Left kidney (tissue), 8 donors: ENCODE measurements around the gene LRRC10. TPM values are rescaled to one million over a fixed set of nuclear protein-coding genes. Genes with fewer than 3 reads are reported as not detected.
A peak's percentile ranks its signal among the peaks of the same experiment; 100 is the strongest.

ENCODE experiments used
- DNase-seq: peaks from one replicate; pipeline ENCODE4 v3.0.0-alpha.2; 2013
- long read RNA-seq, 8 donors: transcript quantifications; one replicate each; lab custom pipeline, GENCODE V29; 2026
- polyA plus RNA-seq: library from polyadenylated mRNA; unstranded; fragments of 120-200 nt; gene quantifications from one replicate; pipeline ENCODE4 v1.2.1, GENCODE V29; 2013; ENCODE audit not compliant: insufficient read length

The LRRC10 gene
- polyA plus RNA-seq = 0.08 TPM
- long read RNA-seq, donor 1 = 0 reads
- long read RNA-seq, donor 2 = 0 reads
- long read RNA-seq, donor 3 = 0 reads
- long read RNA-seq, donor 4 = 0 reads
- long read RNA-seq, donor 5 = 0 reads
- long read RNA-seq, donor 6 = 0 reads
- long read RNA-seq, donor 7 = 0 reads
- long read RNA-seq, donor 8, partial matches to known transcripts = 0 of 1 reads
- long read RNA-seq, donor 8, other reads (novel, unspliced or antisense) = 0 of 1 reads

GRCh38 chr12:69610729-69611128 lies at the start of gene LRRC10:
LRRC10 (minus strand) TSS chr12:69610907; CDS start chr12:69610838, 69 bp downstream.
- no peak for DNase-seq

GRCh38 chr12:69660164-69660863 lies 49.6 kb upstream of the LRRC10 start:
- DNase-seq = no peak

GRCh38 chr12:69658203-69658602 lies 47.5 kb upstream of the LRRC10 start:
- DNase-seq = no peak

- peak; percentile 57 for DNase-seq
Observed at GRCh38 chr12:69657376-69658137, 46.9 kb upstream of the LRRC10 start.

- no peak for DNase-seq
Observed at GRCh38 chr12:69655616-69656340, 45.1 kb upstream of the LRRC10 start.

GRCh38 chr12:69653703-69654102 lies 43.0 kb upstream of the LRRC10 start:
- no peak for DNase-seq

GRCh38 chr12:69651922-69652321 lies 41.2 kb upstream of the LRRC10 start:
- DNase-seq = no peak

GRCh38 chr12:69649529-69649928 lies 38.8 kb upstream of the LRRC10 start:
- no peak for DNase-seq

GRCh38 chr12:69648476-69648875 lies 37.8 kb upstream of the LRRC10 start:
- DNase-seq = no peak

GRCh38 chr12:69647178-69647577 lies 36.5 kb upstream of the LRRC10 start:
- DNase-seq = no peak

GRCh38 chr12:69645031-69645430 lies 34.3 kb upstream of the LRRC10 start:
- no peak for DNase-seq

GRCh38 chr12:69644511-69644910 lies 33.8 kb upstream of the LRRC10 start:
- no peak for DNase-seq

GRCh38 chr12:69642531-69642930 lies 31.8 kb upstream of the LRRC10 start:
- no peak for DNase-seq

- DNase-seq = no peak
Observed at GRCh38 chr12:69641546-69641945, 30.8 kb upstream of the LRRC10 start.

- DNase-seq = peak; percentile 51
Observed at GRCh38 chr12:69639400-69640016, 28.8 kb upstream of the LRRC10 start.

- no peak for DNase-seq
Observed at GRCh38 chr12:69633061-69633460, 22.4 kb upstream of the LRRC10 start.

- no peak for DNase-seq
Observed at GRCh38 chr12:69630191-69630590, 19.5 kb upstream of the LRRC10 start.

- DNase-seq = no peak
Observed at GRCh38 chr12:69627501-69627900, 16.8 kb upstream of the LRRC10 start.

- no peak for DNase-seq
Observed at GRCh38 chr12:69623970-69624369, 13.3 kb upstream of the LRRC10 start.

GRCh38 chr12:69621551-69621950 lies 10.8 kb upstream of the LRRC10 start:
- no peak for DNase-seq

- no peak for DNase-seq
Observed at GRCh38 chr12:69620921-69621320, 10.2 kb upstream of the LRRC10 start.

- no peak for DNase-seq
Observed at GRCh38 chr12:69620077-69620476, 9.4 kb upstream of the LRRC10 start.
